Measurements from ENCODE around the gene CPED1.

CPED1 gene

GRCh38 chr7:120955577-120956149 lies 32.8 kb upstream of the CPED1 start:
- DNase-seq (ENCODE audit: low read depth): no peak
- no peak overlapping the region for H3K4me3 ChIP-seq (replicated peaks; ENCODE audit: low read depth, low read length)
- no peak for TF ChIP-seq CTCF (IDR thresholded peaks at IDR 0.05; ENCODE audit: low read length, missing control alignments)

- H3K4me3 ChIP-seq (replicated peaks; ENCODE audit: low read depth, low read length): no peak overlapping the region
- no peak for DNase-seq (ENCODE audit: low read depth)
- TF ChIP-seq CTCF (IDR thresholded peaks at IDR 0.05; ENCODE audit: low read length, missing control alignments): no peak
Observed at GRCh38 chr7:120959929-120960484, 28.5 kb upstream of the CPED1 start.

- DNase-seq (ENCODE audit: low read depth): no peak
- no peak for TF ChIP-seq CTCF (IDR thresholded peaks at IDR 0.05; ENCODE audit: low read length, missing control alignments)
- H3K4me3 ChIP-seq (replicated peaks; ENCODE audit: low read depth, low read length): no peak overlapping the region
Observed at GRCh38 chr7:120960714-120961113, 27.8 kb upstream of the CPED1 start.

GRCh38 chr7:120961638-120962173 lies 26.8 kb upstream of the CPED1 start:
- no peak for DNase-seq (ENCODE audit: low read depth)

GRCh38 chr7:120964088-120964487 lies 24.4 kb upstream of the CPED1 start:
- TF ChIP-seq CTCF (IDR thresholded peaks at IDR 0.05; ENCODE audit: low read length, missing control alignments): no peak
- no peak overlapping the region for H3K4me3 ChIP-seq (replicated peaks; ENCODE audit: low read depth, low read length)
- DNase-seq (ENCODE audit: low read depth): no peak

More at GRCh38 chr7:120961638-120962173, 26.8 kb upstream of the CPED1 start:
- TF ChIP-seq CTCF (IDR thresholded peaks at IDR 0.05; ENCODE audit: low read length, missing control alignments): no peak
- no peak overlapping the region for H3K4me3 ChIP-seq (replicated peaks; ENCODE audit: low read depth, low read length)

GRCh38 chr7:120966961-120967360 lies 21.6 kb upstream of the CPED1 start:
- no peak for TF ChIP-seq CTCF (IDR thresholded peaks at IDR 0.05; ENCODE audit: low read length, missing control alignments)
- no peak overlapping the region for H3K4me3 ChIP-seq (replicated peaks; ENCODE audit: low read depth, low read length)
- DNase-seq (ENCODE audit: low read depth): no peak

GRCh38 chr7:120973849-120974248 lies 14.7 kb upstream of the CPED1 start:
- no peak overlapping the region for H3K4me3 ChIP-seq (replicated peaks; ENCODE audit: low read depth, low read length)
- no peak for TF ChIP-seq CTCF (IDR thresholded peaks at IDR 0.05; ENCODE audit: low read length, missing control alignments)
- no peak for DNase-seq (ENCODE audit: low read depth)

All from fibroblast of pulmonary artery (primary cell).